ENCODE measurements around the gene NAA10. TPM values are rescaled to one million over a fixed set of nuclear protein-coding genes. Genes with fewer than 3 reads are reported as not detected.

Gene NAA10
- total RNA-seq, 2 experiments from 2014 or later, result 98.9 to 106 TPM

- Mint-ChIP-seq H3K9me3 (ENCODE audit: insufficient read depth) (peaks cover 4% of the 10 kb centered on the region), H3K27me3 (ENCODE audit: low read depth) (no peaks in the 10 kb centered on the region), H3K4me3 (no peak within 1 kb of the TSS), H3K27ac (peak within 1 kb of the TSS; percentile 75), H3K36me3 (ENCODE audit: low read depth) (peaks cover 11% of the 10 kb centered on the region), H3K4me1 (ENCODE audit: low read depth) (peaks cover 53% of the 10 kb centered on the region)
- DNase-seq (no peak), ATAC-seq (no peak)
- ChIA-PET POLR2A (no interaction called here), CTCF (no interaction called here)
Measured at GRCh38 chrX:153903991-153904957, 30.6 kb downstream of the NAA10 start, which contains the start of gene AVPR2. AVPR2 (plus strand) TSS chrX:153904673; CDS start chrX:153905146, 473 bp downstream.

GRCh38 chrX:153903238-153903980 is 31.4 kb downstream of the NAA10 start:
- H3K27me3 Mint-ChIP-seq (ENCODE audit: low read depth), result peaks cover 1% of the 10 kb centered on the region
- peaks cover 53% of the 10 kb centered on the region for H3K4me1 Mint-ChIP-seq (ENCODE audit: low read depth)
- peak overlapping the region; percentile 53 for H3K27ac Mint-ChIP-seq
- ChIA-PET POLR2A (no interaction called here), CTCF (no interaction called here)
- DNase-seq (no peak), ATAC-seq (no peak)
- peaks cover 7% of the 10 kb centered on the region for H3K36me3 Mint-ChIP-seq (ENCODE audit: low read depth)
- no peak overlapping the region for H3K4me3 Mint-ChIP-seq
- H3K9me3 Mint-ChIP-seq (ENCODE audit: insufficient read depth), result peaks cover 5% of the 10 kb centered on the region

GRCh38 chrX:153902385-153902784 is 32.5 kb downstream of the NAA10 start:
- DNase-seq, result no peak
- Mint-ChIP-seq H3K4me3 (no peak overlapping the region), H3K27ac (peak overlapping the region; percentile 20), H3K9me3 (ENCODE audit: insufficient read depth) (peaks cover 5% of the 10 kb centered on the region), H3K4me1 (ENCODE audit: low read depth) (peaks cover 49% of the 10 kb centered on the region), H3K36me3 (ENCODE audit: low read depth) (peaks cover 5% of the 10 kb centered on the region), H3K27me3 (ENCODE audit: low read depth) (peaks cover 6% of the 10 kb centered on the region)
- ChIA-PET CTCF (no interaction called here), POLR2A (no interaction called here)
- no peak for ATAC-seq

GRCh38 chrX:153901753-153902140 is 33.1 kb downstream of the NAA10 start:
- Mint-ChIP-seq H3K4me1 (ENCODE audit: low read depth) (peaks cover 44% of the 10 kb centered on the region), H3K36me3 (ENCODE audit: low read depth) (peaks cover 4% of the 10 kb centered on the region), H3K27me3 (ENCODE audit: low read depth) (peaks cover 6% of the 10 kb centered on the region), H3K27ac (peak overlapping the region; percentile 66), H3K4me3 (no peak overlapping the region), H3K9me3 (ENCODE audit: insufficient read depth) (peaks cover 5% of the 10 kb centered on the region)
- ChIA-PET CTCF (no interaction called here), POLR2A (no interaction called here)
- ATAC-seq (no peak), DNase-seq (no peak)

- Mint-ChIP-seq H3K9me3 (ENCODE audit: insufficient read depth) (peaks cover 5% of the 10 kb centered on the region), H3K27me3 (ENCODE audit: low read depth) (peaks cover 6% of the 10 kb centered on the region), H3K36me3 (ENCODE audit: low read depth) (peaks cover 3% of the 10 kb centered on the region), H3K27ac (peak overlapping the region; percentile 66), H3K4me3 (peak overlapping the region; percentile 53), H3K4me1 (ENCODE audit: low read depth) (peaks cover 40% of the 10 kb centered on the region)
- peak; percentile 79 for ATAC-seq
- ChIA-PET POLR2A (interaction anchor here (0.6 to 0.7 kb wide), 3 partner anchors 9 to 569 kb away, joined by 3 to 4 read pairs (median 3); partner anchors contain the start of gene ARHGAP4), CTCF (interaction anchor here (1.0 kb wide), 1 partner anchor 239 kb away, joined by 3 read pairs; no protein-coding TSS in a partner anchor)
- peak; percentile 73 for DNase-seq
Measured at GRCh38 chrX:153900831-153901752, 33.7 kb downstream of the NAA10 start.

- Mint-ChIP-seq H3K9me3 (ENCODE audit: insufficient read depth) (peaks cover 5% of the 10 kb centered on the region), H3K36me3 (ENCODE audit: low read depth) (no peaks in the 10 kb centered on the region), H3K4me3 (no peak overlapping the region), H3K27ac (no peak overlapping the region), H3K4me1 (ENCODE audit: low read depth) (peaks cover 19% of the 10 kb centered on the region), H3K27me3 (ENCODE audit: low read depth) (peaks cover 14% of the 10 kb centered on the region)
- CTCF ChIA-PET, result no interaction called here
- POLR2A ChIA-PET, result interaction anchor here (0.6 kb wide), 1 partner anchor 123 kb away, joined by 3 read pairs; no protein-coding TSS in a partner anchor
- ATAC-seq (no peak), DNase-seq (no peak)
Measured at GRCh38 chrX:153897899-153898298, 36.9 kb downstream of the NAA10 start.

- Mint-ChIP-seq H3K36me3 (ENCODE audit: low read depth) (no peaks in the 10 kb centered on the region), H3K4me3 (no peak overlapping the region), H3K4me1 (ENCODE audit: low read depth) (peaks cover 6% of the 10 kb centered on the region), H3K27ac (no peak overlapping the region), H3K9me3 (ENCODE audit: insufficient read depth) (no peaks in the 10 kb centered on the region), H3K27me3 (ENCODE audit: low read depth) (peaks cover 36% of the 10 kb centered on the region)
- POLR2A ChIA-PET, result no interaction called here
- DNase-seq (no peak), ATAC-seq (no peak)
- CTCF ChIA-PET, result no interaction called here
Measured at GRCh38 chrX:153889123-153889522, 45.7 kb downstream of the NAA10 start.

GRCh38 chrX:153888344-153888743 is 46.5 kb downstream of the NAA10 start:
- ChIA-PET CTCF (interaction anchor here (1.0 kb wide), 1 partner anchor 59 kb away, joined by 3 read pairs; no protein-coding TSS in a partner anchor), POLR2A (no interaction called here)
- no peak overlapping the region for H3K4me3 Mint-ChIP-seq

GRCh38 chrX:153887385-153887784 is 47.5 kb downstream of the NAA10 start:
- Mint-ChIP-seq H3K4me3 (no peak overlapping the region), H3K4me1 (ENCODE audit: low read depth) (peaks cover 6% of the 10 kb centered on the region), H3K27me3 (ENCODE audit: low read depth) (peaks cover 27% of the 10 kb centered on the region), H3K27ac (no peak overlapping the region), H3K9me3 (ENCODE audit: insufficient read depth) (no peaks in the 10 kb centered on the region), H3K36me3 (ENCODE audit: low read depth) (no peaks in the 10 kb centered on the region)
- ATAC-seq, result no peak
- ChIA-PET POLR2A (no interaction called here), CTCF (interaction anchor here (1.0 kb wide), 1 partner anchor 60 kb away, joined by 3 read pairs; no protein-coding TSS in a partner anchor)
- no peak for DNase-seq

More at GRCh38 chrX:153888344-153888743, 46.5 kb downstream of the NAA10 start:
- H3K27ac Mint-ChIP-seq, result no peak overlapping the region
- H3K36me3 Mint-ChIP-seq (ENCODE audit: low read depth), result no peaks in the 10 kb centered on the region
- peaks cover 31% of the 10 kb centered on the region for H3K27me3 Mint-ChIP-seq (ENCODE audit: low read depth)
- no peak for DNase-seq
- ATAC-seq, result no peak
- H3K4me1 Mint-ChIP-seq (ENCODE audit: low read depth), result peaks cover 6% of the 10 kb centered on the region
- H3K9me3 Mint-ChIP-seq (ENCODE audit: insufficient read depth), result no peaks in the 10 kb centered on the region

- Mint-ChIP-seq H3K27ac (no peak overlapping the region), H3K4me3 (no peak overlapping the region), H3K9me3 (ENCODE audit: insufficient read depth) (no peaks in the 10 kb centered on the region), H3K36me3 (ENCODE audit: low read depth) (no peaks in the 10 kb centered on the region), H3K27me3 (ENCODE audit: low read depth) (peaks cover 29% of the 10 kb centered on the region), H3K4me1 (ENCODE audit: low read depth) (peaks cover 6% of the 10 kb centered on the region)
- ATAC-seq (no peak), DNase-seq (no peak)
- POLR2A ChIA-PET, result no interaction called here
- CTCF ChIA-PET, result no interaction called here
Measured at GRCh38 chrX:153886915-153887314, 47.9 kb downstream of the NAA10 start.

Data from activated CD8-positive, alpha-beta T cell treated with anti-CD3 and anti-CD28 coated beads, Interleukin-2, amount 10 ng/mL, durations not matched to agents 7 days and 5 days (primary cell).